Measurements from ENCODE around the gene TENT5A. TPM values are rescaled to one million over a fixed set of nuclear protein-coding genes. Genes with fewer than 3 reads are reported as not detected.
"Not testable (repeated sequence)": the region's sequence is repeated elsewhere in the genome, so short reads cannot be mapped to it uniquely, and the experiment has no call there.

Gene TENT5A
- total RNA-seq, 1 donor from 2014 or later = 2.7 TPM

DNA sequence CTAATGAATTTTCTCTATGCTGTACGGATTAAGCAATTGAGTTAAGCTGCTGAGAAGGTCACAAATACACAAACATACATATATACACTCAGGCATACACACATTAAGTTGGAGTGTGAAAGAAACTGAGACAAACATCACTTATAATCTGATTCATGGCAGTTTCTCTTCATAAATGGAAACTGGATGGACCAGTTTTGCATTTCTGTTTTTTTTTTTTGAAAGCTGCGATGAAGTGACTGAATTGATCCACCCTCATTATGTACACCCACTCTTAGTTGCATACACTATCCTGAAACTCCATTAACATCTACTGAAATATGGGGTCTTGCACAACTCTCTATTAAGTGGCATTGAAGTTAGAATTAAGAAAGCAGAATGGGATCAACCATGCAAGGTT lies 32.9 kb upstream of the TENT5A start:
- DNase-seq = no peak
- Mint-ChIP-seq H3K4me1 (ENCODE audit: low read depth, unreplicated experiment) (no peaks in the 10 kb centered on the region), H3K4me3 (ENCODE audit: unreplicated experiment) (no peak overlapping the region), H3K9me3 (ENCODE audit: unreplicated experiment) (peaks cover 2% of the 10 kb centered on the region), H3K36me3 (ENCODE audit: unreplicated experiment) (no peaks in the 10 kb centered on the region), H3K27me3 (ENCODE audit: unreplicated experiment) (no peaks in the 10 kb centered on the region), H3K27ac (ENCODE audit: unreplicated experiment) (no peak overlapping the region)
- TF ChIP-seq CTCF (IDR thresholded peaks at IDR 0.05; ENCODE audit: partially characterized antibody, unreplicated experiment) = no peak

DNA sequence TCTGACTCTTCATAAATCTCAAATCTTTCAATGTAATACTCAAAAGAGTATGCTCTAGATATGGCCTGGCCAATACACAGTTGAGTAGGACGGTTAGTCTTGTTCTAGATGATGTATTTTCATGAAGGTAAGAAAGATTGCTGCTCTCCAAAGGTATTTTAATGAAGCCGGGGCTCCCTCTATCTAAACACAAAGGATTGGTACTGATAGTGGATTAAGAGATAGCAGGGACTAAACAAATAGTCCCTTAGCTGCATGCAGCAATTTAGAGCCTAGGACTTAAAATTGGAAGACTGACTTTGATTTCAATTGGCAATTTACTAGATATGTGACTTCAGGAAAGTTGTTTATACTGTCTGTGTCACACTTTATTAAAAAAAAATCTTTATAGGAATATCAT lies 31.4 kb upstream of the TENT5A start:
- H3K27me3 Mint-ChIP-seq (ENCODE audit: unreplicated experiment) = no peaks in the 10 kb centered on the region
- no peak for DNase-seq
- H3K9me3 Mint-ChIP-seq (ENCODE audit: unreplicated experiment) = no peaks in the 10 kb centered on the region
- no peaks in the 10 kb centered on the region for H3K4me1 Mint-ChIP-seq (ENCODE audit: low read depth, unreplicated experiment)
- no peak overlapping the region for H3K4me3 Mint-ChIP-seq (ENCODE audit: unreplicated experiment)
- H3K36me3 Mint-ChIP-seq (ENCODE audit: unreplicated experiment) = no peaks in the 10 kb centered on the region
- no peak overlapping the region for H3K27ac Mint-ChIP-seq (ENCODE audit: unreplicated experiment)
- TF ChIP-seq CTCF (IDR thresholded peaks at IDR 0.05; ENCODE audit: partially characterized antibody, unreplicated experiment) = no peak

DNA sequence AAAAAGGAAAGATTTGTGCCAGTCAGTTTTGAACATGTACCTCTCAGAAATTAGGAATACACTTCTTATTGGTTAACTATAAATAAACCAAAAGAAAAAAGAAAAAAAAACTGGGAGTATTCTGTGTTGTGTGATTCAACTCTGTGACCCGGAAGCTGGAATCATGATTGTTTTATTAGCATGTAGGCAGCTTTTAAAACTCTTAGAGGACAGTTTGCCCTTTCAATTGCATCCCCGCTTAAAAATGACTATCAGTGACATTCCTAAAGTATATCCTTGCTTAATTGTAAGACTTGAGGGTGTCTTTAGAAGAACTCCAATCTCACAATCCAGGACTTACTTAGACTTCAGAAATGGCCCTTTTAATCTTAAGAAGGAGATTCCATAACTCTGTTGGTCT lies 29.1 kb upstream of the TENT5A start:
- no peak for DNase-seq
- no peaks in the 10 kb centered on the region for H3K36me3 Mint-ChIP-seq (ENCODE audit: unreplicated experiment)
- H3K4me3 Mint-ChIP-seq (ENCODE audit: unreplicated experiment) = no peak overlapping the region
- H3K9me3 Mint-ChIP-seq (ENCODE audit: unreplicated experiment) = no peaks in the 10 kb centered on the region
- H3K27me3 Mint-ChIP-seq (ENCODE audit: unreplicated experiment) = no peaks in the 10 kb centered on the region
- no peaks in the 10 kb centered on the region for H3K4me1 Mint-ChIP-seq (ENCODE audit: low read depth, unreplicated experiment)
- no peak for TF ChIP-seq CTCF (IDR thresholded peaks at IDR 0.05; ENCODE audit: partially characterized antibody, unreplicated experiment)
- no peak overlapping the region for H3K27ac Mint-ChIP-seq (ENCODE audit: unreplicated experiment)

DNA sequence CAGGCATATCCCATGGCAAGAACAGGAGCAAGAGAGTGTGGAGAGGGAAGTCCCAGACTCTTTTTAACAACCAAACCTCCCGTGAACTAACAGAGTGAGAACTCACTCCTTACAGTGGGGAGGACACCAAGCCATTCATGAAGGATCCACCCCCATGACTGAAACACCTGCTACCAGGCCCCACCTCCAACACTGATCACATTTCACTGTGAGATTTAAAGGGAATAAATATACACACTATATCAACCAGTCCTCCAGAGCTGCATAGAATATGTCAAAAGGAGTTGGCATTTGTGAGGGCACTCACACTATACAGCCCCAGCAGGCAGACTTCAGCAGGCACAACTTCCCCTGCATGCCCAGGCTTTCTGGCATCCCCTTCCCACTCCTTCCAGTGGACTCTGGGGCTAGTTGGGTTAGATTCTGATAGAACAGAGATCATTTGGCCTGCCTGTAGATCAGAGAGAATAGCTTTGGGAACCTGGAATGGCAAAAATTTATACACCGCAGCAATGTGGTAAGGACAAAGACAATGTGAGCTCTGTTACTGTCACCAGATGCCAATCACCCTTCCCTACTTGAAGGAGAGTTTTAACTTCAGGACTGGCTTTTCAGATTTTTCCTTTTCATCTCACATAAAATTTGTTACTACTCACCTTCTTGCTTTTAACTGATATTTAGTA lies 25.2 kb upstream of the TENT5A start:
- no peaks in the 10 kb centered on the region for H3K4me1 Mint-ChIP-seq (ENCODE audit: low read depth, unreplicated experiment)
- H3K36me3 Mint-ChIP-seq (ENCODE audit: unreplicated experiment) = no peaks in the 10 kb centered on the region
- H3K27me3 Mint-ChIP-seq (ENCODE audit: unreplicated experiment) = no peaks in the 10 kb centered on the region
- no peak overlapping the region for H3K27ac Mint-ChIP-seq (ENCODE audit: unreplicated experiment)
- no peak for DNase-seq
- H3K9me3 Mint-ChIP-seq (ENCODE audit: unreplicated experiment) = no peaks in the 10 kb centered on the region
- H3K4me3 Mint-ChIP-seq (ENCODE audit: unreplicated experiment) = no peak overlapping the region
- TF ChIP-seq CTCF (IDR thresholded peaks at IDR 0.05; ENCODE audit: partially characterized antibody, unreplicated experiment) = no peak

DNA sequence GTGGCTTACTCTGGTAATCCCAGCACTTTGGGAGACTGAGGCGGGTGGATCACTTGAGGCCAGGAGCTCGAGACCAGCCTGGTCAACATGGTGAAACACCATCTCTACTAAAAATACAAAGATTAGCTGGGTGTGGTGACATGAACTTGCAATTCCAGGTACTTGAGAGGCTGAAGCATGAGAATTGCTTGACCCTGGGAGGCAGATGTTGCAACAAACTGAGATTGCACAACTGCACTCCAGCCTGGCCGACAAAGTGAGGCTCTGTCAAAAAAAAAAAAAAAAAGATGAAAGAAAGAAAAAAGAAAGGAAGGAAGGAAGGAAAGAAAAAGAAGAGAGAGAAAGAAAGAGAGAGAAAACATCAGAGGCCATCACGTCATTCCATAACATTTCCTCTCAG lies 23.7 kb upstream of the TENT5A start:
- not testable (repeated sequence) for H3K4me3 Mint-ChIP-seq (ENCODE audit: unreplicated experiment); DNase-seq; H3K9me3 Mint-ChIP-seq (ENCODE audit: unreplicated experiment); H3K27ac Mint-ChIP-seq (ENCODE audit: unreplicated experiment); H3K4me1 Mint-ChIP-seq (ENCODE audit: low read depth, unreplicated experiment); H3K36me3 Mint-ChIP-seq (ENCODE audit: unreplicated experiment); H3K27me3 Mint-ChIP-seq (ENCODE audit: unreplicated experiment)
